Tibial nerve (tissue), 4 donors: ENCODE data around the gene TSC22D4. TPM values are rescaled to one million over a fixed set of nuclear protein-coding genes. Genes with fewer than 3 reads are reported as not detected.
"Not testable (repeated sequence)": the region's sequence is repeated elsewhere in the genome, so short reads cannot be mapped to it uniquely, and the experiment has no call there.

Source experiments
- DNase-seq, 2 donors: peaks; one replicate each; pipeline ENCODE4 v3.0.0-alpha.2; 2019; ENCODE audit warnings: low spot score in 2 of 2
- H3K27ac ChIP-seq, 4 donors: fragments of 200-600 bp; sonication (generic) in 3 of 4; one replicate each; pipeline ENCODE4 v1.5.1; 2017 to 2019; ENCODE audit warnings: mild to moderate bottlenecking in 1 of 4
- H3K27me3 ChIP-seq, 2 donors: fragments of 200-600 bp; sonication (generic) in 1 of 2; one replicate each; pipeline versions ENCODE4 v1.5.1 to v1.6.0; 2017 to 2019
- H3K36me3 ChIP-seq, 3 donors: fragments of 200-600 bp; sonication (generic); one replicate each; pipeline ENCODE4 v1.5.1; 2018 to 2019
- H3K4me1 ChIP-seq, 4 donors: fragments of 200-600 bp; sonication (generic) in 3 of 4; one replicate each; pipeline ENCODE4 v1.5.1; 2017 to 2019
- H3K4me3 ChIP-seq, 4 donors: fragments of 200-600 bp; sonication (generic) in 3 of 4; one replicate each; pipeline ENCODE4 v1.5.1; 2017 to 2019; ENCODE audit warnings: mild to moderate bottlenecking in 1 of 4, moderate library complexity in 1 of 4
- H3K9me3 ChIP-seq, 4 donors: fragments of 200-600 bp; sonication (generic) in 3 of 4; one replicate each; pipeline ENCODE4 v1.5.1; 2017 to 2019
- EP300 ChIP-seq, 2 donors: sonication (generic); formaldehyde crosslinking; IDR thresholded peaks; one replicate each; pipeline ENCODE4 v1.6.1; 2017; ENCODE audit warnings: antibody characterized with exemption in 2 of 2, mild to moderate bottlenecking in 1 of 2
- POLR2A ChIP-seq, 2 donors: fragments of 450-650 bp; IDR thresholded peaks; one replicate each; pipeline ENCODE4 v1.6.1; 2017; ENCODE audit warnings: antibody characterized with exemption in 2 of 2, mild to moderate bottlenecking in 2 of 2, moderate library complexity in 2 of 2
- WGBS, 2 donors: methylation state at CpG; one replicate each; pipeline ENCODE4 v1.1.5; 2018; 5-methylcytosine and 5-hydroxymethylcytosine counted together
- total RNA-seq, 4 donors: library from RNA; depleted of rRNA; stranded (reverse); fragments of >200 nt; gene quantifications; one replicate each; pipeline ENCODE4 v1.1.0, GENCODE V29; 2016
- TF ChIP-seq, protein P1 (sequence below), 5 experiments: fragments of 200-600 bp in 3 of 5; fragments of 450-650 bp in 2 of 5; sonication (generic) in 3 of 5; IDR thresholded peaks; one replicate each; pipeline ENCODE4 v1.5.1; 2016 to 2019; ENCODE audit warnings: antibody characterized with exemption in 5 of 5, mild to moderate bottlenecking in 3 of 5, moderate library complexity in 2 of 5

Gene TSC22D4
- total RNA-seq, 4 donors from 2014 or later = 154 to 224 (median 188) TPM

DNA sequence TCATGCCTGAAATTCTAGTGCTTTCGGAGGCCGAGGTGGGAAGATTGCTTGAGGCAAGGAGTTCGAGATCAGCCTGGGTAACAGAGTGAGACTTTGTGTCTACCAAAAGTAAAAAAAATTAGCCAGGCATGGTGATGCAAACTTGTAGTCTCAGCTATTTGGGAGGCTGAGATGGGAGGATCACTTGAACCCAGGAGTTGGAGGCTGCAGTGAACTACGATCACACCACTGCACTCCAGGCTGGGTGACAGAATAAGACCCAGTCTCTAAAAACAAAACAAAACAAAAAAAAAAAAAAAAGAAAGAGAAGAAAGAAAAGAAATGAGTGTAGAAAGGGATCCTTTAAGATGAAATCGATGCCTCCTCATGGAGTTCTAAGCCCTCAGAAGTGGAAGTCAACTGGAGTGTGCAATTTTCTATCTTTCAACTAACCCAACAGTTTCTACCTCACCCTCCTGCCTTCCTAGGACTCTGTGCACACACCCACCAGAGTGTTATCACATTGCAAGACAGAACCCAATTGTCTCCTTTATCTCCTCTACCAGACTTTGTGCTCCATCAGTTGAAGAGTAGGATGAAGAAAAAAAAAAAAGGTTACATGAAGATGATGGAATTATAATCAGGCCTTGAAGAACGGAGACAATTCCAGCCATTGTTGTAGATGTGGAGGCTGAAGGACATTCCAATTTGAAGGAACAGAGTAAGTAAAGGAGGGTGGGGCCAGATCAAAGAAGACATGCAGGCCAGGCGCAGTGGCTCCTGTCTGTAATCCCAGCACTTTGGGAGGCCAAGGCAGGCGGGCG, 31.6 kb upstream of the TSC22D4 start:
- no peak overlapping the region for H3K4me3 ChIP-seq
- H3K27me3 ChIP-seq = no peaks in the 10 kb centered on the region
- no peaks in the 10 kb centered on the region for H3K9me3 ChIP-seq
- 80 to 84% methylated on average over 9 of the region's 9 CpGs for WGBS, 2 donors
- H3K27ac ChIP-seq = no peak overlapping the region
- H3K4me1 ChIP-seq = peaks cover 0 to 11% (median 2%) of the 10 kb centered on the region in 4 donors
- TF ChIP-seq, protein P1, sequence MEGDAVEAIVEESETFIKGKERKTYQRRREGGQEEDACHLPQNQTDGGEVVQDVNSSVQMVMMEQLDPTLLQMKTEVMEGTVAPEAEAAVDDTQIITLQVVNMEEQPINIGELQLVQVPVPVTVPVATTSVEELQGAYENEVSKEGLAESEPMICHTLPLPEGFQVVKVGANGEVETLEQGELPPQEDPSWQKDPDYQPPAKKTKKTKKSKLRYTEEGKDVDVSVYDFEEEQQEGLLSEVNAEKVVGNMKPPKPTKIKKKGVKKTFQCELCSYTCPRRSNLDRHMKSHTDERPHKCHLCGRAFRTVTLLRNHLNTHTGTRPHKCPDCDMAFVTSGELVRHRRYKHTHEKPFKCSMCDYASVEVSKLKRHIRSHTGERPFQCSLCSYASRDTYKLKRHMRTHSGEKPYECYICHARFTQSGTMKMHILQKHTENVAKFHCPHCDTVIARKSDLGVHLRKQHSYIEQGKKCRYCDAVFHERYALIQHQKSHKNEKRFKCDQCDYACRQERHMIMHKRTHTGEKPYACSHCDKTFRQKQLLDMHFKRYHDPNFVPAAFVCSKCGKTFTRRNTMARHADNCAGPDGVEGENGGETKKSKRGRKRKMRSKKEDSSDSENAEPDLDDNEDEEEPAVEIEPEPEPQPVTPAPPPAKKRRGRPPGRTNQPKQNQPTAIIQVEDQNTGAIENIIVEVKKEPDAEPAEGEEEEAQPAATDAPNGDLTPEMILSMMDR (IDR thresholded peaks at IDR 0.05) = no peak
- TF ChIP-seq POLR2A (IDR thresholded peaks at IDR 0.05) (no peak), EP300 (IDR thresholded peaks at IDR 0.05) (no peak)
- DNase-seq = no peak
- H3K36me3 ChIP-seq = no peaks in the 10 kb centered on the region

- peak in 1 of 2 donors; percentile 42 for DNase-seq
- Histone ChIP-seq H3K9me3 (no peaks in the 10 kb centered on the region), H3K36me3 (no peaks in the 10 kb centered on the region), H3K4me3 (no peak overlapping the region), H3K4me1 (peaks cover 0 to 5% (median 0%) of the 10 kb centered on the region in 4 donors), H3K27ac (peak overlapping the region in 1 of 4 donors; percentile 15), H3K27me3 (no peaks in the 10 kb centered on the region)
- TF ChIP-seq, protein P1 (IDR thresholded peaks at IDR 0.05) = no peak
- TF ChIP-seq EP300 (IDR thresholded peaks at IDR 0.05) = peak in 1 of 2 donors; percentile 44
- WGBS, 2 donors = 42 to 50% methylated on average over 11 to 14 of the region's 15 CpGs
Observed at GRCh38 chr7:100509231-100509630, 30.2 kb upstream of the TSC22D4 start.

GRCh38 chr7:100506356-100506923, 27.4 kb upstream of the TSC22D4 start:
- Histone ChIP-seq H3K4me3 (no peak overlapping the region), H3K27me3 (no peaks in the 10 kb centered on the region), H3K36me3 (no peaks in the 10 kb centered on the region), H3K9me3 (no peaks in the 10 kb centered on the region), H3K27ac (no peak overlapping the region), H3K4me1 (peaks cover 0 to 11% (median 0%) of the 10 kb centered on the region in 4 donors)
- 58 to 69% methylated on average over 7 to 8 of the region's 8 CpGs for WGBS, 2 donors
- TF ChIP-seq, protein P1 (IDR thresholded peaks at IDR 0.05) = no peak
- TF ChIP-seq EP300 (IDR thresholded peaks at IDR 0.05) (no peak), POLR2A (IDR thresholded peaks at IDR 0.05) (no peak)
- no peak for DNase-seq

DNA sequence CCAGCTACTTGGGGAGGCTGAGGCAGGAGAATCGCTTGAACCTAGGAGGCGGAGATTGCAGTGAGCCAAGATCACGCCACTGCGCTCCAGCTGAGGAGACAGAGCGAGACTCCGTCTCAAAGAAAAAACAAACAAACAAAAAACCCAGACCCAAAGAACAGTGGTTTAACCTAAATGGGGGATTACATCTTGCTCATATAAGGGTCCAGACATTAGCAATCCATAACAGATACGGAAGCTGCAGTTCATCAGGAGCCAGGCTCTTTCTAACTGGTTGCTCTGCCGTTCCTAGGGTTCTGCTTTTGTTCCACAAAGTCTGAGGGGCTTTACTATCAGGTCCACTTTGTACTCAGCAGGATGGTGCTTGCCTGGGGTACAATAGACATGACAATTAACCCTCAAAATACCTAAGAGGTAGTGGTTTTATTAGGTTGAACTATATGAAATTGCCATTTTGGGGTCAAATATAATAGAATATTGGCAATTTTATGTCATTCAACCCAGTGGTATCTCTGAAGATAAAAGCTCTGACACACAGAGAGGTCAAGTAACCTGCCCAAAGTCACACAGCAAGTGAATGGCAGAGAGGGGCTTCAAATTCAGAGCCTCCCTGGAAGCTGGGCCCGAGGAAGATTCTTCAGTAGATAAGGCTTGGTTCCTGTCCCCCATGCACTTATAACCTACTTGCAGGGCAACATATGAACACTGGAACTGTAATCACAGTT, 26.0 kb upstream of the TSC22D4 start:
- no peaks in the 10 kb centered on the region for H3K36me3 ChIP-seq
- WGBS, 2 donors = 88% methylated on average over 9 of the region's 9 CpGs
- DNase-seq = no peak
- H3K4me3 ChIP-seq = no peak overlapping the region
- H3K4me1 ChIP-seq = peaks cover 0 to 11% (median 0%) of the 10 kb centered on the region in 4 donors
- H3K27me3 ChIP-seq = no peaks in the 10 kb centered on the region
- TF ChIP-seq POLR2A (IDR thresholded peaks at IDR 0.05) (no peak), EP300 (IDR thresholded peaks at IDR 0.05) (no peak)
- TF ChIP-seq, protein P1 (IDR thresholded peaks at IDR 0.05) = no peak
- no peaks in the 10 kb centered on the region for H3K9me3 ChIP-seq
- H3K27ac ChIP-seq = no peak overlapping the region

GRCh38 chr7:100504031-100504430, 25.0 kb upstream of the TSC22D4 start:
- WGBS, 2 donors = 92 to 94% methylated on average over 3 of the region's 3 CpGs
- not testable (repeated sequence) for H3K27me3 ChIP-seq, H3K9me3 ChIP-seq, H3K4me1 ChIP-seq, H3K4me3 ChIP-seq, H3K36me3 ChIP-seq, DNase-seq
- H3K27ac ChIP-seq = peak overlapping the region in 1 of 4 donors; percentile 40

DNA sequence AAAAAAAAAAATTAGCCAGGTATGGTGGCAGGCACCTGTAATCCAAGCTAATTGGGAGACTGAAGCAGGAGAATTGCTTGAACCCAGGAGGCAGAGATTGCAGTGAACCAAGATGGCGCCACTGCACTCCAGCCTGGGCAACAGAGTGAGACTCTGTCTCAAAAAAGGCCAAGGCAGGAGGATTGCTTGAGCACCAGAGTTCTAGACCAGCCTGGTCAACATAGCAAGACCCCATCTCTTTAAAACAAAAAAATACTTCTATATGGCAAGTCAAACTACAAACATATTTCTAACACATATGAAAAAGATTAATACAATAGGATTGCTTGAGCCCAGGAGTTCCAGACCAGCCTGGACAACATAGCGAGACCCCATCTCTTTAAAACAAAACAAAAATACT, 21.7 kb upstream of the TSC22D4 start:
- 88 to 93% methylated on average over 2 of the region's 2 CpGs for WGBS, 2 donors
- not testable (repeated sequence) for H3K36me3 ChIP-seq, DNase-seq, H3K4me1 ChIP-seq, H3K9me3 ChIP-seq, H3K27ac ChIP-seq, H3K27me3 ChIP-seq, H3K4me3 ChIP-seq
